NCI-H1092 treated with DMSO at 0.1 percent for 48 hours (cell line): ENCODE data around the gene UBE3C.
"Not testable (repeated sequence)": the region's sequence is repeated elsewhere in the genome, so short reads cannot be mapped to it uniquely, and the experiment has no call there.

Experiments used
- DNase-seq: peaks from one replicate; lab custom pipeline; 2025; lab: John Stamatoyannopoulos, UW

UBE3C gene

DNA sequence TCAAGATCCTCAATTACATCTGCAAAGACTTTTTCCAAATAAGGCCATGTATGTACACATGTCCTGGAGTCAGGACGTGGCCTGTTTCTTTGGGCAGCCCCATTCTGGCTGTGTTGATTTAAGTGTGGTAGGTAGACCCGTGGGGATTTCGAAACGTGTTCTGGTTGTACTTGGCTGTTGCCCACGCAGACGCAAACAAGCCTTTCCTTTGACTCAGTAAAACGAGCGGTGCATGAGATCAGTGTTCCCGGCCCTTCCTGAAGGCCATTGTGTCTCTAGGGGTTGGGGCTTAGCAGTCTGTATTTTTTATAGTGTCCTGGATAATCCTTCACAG, 133.2 kb downstream of the UBE3C start:
- peak; percentile 62 for DNase-seq

DNA sequence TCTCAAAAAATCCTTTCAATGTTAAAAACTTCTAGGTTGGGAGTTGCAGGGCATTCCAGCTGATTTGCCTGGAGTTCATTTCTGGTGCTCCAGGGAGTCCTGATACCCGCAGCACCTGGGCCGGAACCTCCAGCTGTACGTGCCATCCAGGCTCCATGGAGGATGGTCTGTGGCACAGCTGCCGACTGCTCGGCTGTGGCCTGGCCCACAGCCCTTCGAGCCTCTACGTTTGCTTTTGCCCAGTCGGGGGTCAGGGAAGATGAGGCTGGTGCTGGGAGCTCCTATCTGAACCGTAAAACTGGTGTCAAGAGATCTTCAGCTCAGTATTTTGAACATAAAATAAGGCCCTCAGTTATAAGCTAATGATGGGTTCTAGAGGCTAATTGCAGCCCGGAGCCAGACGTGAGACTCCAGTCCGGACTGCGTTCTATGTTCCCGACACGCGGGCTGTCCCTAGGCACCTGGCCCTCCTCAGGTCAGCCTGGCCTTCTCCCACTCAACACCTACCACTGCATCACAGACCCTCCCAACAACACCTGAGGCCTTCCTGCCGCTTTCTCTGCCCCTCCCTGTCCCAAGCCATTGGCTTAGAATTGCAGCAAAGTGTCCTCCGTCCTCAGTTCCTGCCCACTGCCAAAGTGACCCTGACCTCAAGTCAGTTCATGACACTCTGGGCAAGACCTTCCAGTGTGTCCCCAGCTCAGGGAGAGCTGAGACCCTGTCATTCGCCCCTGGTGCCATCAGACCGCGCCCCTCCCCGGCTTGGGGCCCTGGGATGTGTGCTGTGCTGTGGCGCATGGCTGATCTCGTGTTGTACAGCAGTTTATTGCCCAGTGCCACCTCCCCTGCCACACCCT, 133.9 kb downstream of the UBE3C start:
- peak; percentile 54 for DNase-seq

DNA sequence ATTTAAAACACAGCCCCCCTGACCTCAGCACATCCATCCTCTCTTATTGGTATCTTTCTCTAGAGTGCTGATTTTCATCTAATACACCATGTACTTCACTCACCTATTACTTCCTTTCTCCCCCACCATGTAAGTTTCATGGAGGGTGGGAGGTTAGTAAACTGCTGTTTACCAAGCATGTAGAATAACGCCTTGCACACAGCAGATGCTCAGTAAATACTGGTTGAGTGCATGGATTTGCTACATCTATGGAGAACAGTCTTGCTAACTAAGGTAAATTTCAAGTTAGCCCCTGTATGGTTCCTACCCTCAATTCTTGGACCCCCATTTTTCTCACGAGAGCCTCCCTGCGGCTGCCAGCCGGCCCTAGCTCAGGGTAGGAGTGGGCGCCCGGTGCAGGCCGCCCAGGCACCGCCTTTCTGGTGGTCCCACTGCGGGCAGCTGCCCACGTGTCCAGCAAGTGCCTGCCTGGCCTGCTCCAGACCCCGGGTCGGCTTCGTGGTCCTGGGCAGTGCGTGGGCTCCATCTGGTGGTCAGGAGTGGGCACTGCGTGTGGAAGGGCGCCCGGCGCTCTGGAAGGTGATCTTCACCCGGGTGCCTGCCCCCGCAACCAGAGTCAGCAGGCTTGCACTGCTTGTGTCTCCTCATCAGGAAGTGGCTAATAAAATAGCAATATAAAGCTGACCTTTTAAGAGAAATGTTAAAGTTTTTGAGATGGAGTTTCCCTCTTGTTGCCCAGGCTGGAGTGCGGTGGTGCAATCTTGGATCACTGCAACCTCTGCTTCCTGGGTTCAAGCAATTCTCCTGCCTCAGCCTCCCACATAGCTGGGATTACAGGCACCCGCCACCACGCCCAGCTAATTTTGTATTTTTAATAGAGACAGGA, 134.7 kb downstream of the UBE3C start:
- DNase-seq: peak; percentile 78

DNA sequence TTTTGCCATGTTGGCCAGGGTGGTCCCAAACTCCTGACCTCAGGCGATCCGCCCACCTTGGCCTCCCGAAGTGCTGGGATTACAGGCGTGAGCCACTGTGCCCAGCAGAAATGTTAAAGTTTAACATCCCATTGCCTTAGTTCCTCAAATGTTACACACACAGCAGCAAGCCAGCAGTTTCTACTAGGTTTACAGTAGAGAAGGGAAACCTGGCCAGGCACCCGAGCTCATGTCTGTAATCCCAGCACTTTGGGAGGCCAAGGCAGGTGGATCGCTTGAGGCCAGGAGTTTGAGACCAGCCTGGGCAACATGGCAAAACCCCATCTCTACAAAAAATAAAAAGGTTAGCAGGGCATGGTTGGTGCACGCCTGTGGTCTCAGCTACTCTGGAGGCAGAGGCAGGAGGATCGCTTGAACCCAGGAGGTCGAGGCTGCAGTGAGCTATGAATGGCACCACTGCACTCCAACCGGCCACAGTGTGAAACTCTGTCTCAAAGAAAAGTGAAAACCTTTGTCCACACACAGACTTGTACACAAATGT, 135.4 kb downstream of the UBE3C start:
- not testable (repeated sequence) for DNase-seq

DNA sequence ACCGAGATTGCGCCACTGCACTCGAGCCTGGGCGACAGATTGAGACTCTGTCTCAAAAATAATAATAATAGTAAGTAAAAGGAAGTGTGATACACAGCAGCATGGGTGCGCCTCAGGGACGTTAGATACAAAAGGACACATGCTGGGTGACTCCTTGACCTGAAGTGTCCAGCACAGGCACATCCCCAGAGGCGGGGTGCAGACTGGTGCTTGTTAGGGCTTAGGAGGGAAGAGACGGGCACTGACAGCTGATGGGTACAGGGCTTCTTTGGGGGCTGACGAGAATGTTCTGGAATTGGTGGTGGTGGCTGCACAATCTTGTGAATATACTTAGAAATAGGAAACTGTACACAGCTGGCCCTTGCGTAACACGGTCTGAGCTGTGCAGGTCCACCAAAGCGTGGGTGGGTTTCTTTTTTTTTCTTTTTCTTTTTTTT, 136.3 kb downstream of the UBE3C start:
- DNase-seq: no peak

DNA sequence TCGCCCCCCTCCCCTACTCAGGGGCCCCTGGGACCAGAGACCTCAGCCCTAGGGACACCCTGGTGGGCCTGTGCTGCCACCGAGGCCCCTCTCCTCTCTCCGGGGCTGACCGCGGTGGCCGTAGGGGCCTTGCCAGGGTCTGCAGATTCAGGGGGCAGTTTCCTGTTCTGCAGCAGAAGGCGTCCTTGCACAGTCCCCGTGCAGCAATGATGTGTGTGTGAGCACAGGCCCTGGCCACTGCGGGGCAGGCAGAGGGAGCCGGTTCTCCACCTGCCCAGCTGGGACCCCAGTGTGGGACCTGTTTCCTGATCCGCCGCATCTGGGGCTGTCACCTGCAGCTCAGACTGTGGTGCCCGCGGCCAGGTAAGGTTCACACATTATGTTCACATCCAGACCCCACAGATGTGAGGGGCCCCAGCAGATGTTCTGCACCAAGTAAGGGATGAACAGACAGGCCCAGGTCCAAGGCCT, 137.4 kb downstream of the UBE3C start:
- DNase-seq: no peak

DNA sequence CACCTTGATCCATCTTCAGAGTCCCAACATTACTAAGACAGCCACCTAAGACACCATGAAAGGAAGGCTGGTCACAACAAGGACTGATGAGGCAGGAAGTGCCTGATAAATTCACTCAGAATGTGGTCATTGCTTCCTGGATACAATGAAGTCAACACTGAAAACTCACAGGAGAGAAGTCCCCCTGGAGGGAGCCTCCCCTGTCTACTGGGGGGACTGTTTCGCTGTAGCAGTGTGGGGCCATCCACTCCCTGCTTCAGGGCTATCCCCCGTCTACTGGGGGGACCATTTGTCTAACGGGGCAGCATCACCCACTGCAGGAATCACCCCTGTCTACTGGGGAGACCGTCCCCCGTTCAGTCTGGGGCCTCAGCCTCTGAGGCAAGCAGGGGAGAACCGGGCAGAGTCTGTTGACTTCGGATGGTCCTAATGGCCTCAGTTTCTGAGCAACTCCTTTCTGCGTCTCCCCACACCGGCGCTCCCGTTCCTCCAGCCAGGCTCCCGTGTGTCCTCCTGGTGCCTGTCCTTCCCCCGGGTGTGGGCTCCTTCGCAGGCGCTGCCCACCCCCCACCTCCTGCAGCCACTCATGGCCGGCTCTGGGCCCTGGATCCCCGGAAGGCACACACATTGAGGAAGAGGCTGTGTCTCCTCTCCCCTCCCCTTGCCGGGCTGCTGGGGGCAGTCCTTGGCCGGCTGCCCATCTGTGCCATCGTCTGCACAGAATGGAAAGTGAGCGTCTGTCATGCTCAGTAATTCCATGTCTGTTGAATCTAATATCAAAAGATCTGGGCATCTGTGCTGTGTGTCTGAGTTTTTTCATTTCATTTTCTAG, 138.2 kb downstream of the UBE3C start:
- peak; percentile 21 for DNase-seq

DNA sequence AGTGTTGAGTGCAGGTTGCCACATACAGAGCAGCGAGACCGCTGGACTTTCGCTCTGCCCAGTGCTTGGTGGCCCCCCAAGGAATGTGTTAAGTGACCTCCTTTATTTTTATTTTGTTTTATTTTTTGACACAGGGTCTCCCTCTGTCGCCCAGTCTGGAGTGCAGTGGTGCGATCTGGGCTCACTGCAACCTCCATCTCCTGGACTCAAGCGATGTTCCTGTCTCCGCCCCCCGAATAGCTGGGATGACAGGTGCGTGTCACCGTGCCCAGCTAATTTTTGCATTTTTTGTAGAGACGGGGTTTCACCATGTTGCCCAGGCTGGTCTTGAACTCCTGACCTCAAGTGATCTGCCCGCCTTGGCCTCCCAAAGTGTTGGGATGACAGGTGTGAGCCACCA, 138.8 kb downstream of the UBE3C start:
- not testable (repeated sequence) for DNase-seq

DNA sequence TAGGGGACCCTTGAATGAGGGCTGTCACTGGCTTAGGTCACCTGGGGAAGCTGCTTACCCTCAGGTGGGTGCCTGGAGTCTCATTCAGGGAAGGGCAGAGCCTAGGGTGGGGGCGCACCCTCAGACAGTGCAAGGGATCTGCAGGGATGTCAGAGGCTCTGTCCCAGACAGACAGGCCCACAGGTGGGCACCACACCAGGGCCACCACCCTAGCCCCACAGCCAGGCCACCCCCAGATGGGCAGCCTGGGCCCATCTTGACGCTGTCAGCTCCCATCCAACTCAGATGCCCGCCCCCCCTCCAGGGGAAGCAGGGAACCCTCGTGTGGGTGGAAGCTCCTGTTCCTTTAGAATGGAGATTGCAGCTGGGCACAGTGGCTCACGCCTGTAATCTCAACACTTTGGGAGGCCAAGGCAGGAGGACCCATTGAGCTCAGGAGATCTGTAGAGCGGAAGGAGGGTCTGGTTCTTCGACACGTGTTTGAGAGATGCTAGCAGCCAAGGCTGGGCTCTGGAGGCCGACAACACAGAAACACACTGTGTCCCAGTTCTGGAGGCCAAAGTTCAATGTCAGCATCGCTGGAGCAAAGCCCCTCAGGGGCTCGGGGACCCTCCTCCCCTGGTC, 139.6 kb downstream of the UBE3C start:
- DNase-seq: no peak

DNA sequence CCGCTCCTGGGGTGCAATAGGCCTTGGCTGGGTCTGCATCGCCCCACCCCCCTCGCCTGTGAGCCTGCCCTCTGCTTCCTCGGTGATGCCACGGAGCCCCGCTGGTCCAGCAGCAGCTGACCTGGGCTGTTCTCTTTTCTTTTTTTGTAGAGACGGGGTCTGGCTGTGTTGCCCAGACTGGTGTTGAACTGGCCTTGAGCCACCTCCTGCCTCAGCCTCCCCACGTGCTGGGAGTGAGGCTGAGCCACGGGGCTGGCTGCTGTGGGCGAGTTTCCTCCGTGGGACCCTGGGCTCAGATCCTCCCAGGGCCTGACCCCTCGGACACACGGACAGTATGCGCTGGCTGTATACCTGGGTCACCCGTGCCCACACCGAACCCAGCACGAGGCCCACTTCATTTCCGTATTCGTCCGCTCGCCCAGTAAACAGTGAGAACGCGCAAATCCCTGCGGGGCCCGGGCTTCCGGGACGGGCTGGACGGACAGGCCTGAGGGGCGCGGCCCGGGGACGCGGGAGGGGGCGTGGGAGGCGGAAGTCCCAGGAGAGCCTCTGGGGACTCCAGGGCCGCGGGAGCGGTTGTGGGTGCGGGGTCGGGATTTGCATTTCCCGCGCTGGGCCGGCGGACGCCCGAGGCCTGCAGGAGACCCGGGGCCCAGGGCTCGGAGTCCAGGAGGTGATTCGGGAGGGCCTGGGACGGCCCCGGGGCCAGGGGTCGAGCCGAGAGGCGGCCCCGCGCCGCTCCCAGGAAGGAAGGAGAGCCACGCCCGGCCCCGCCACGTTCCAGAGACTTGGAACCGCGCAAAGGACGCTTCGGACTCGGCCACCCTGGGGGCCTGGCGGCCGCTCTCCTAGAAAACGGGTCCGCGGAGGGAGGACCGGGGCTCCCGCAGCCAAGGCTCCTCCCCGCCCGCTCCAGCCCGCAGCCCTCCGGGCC, 140.3 kb downstream of the UBE3C start:
- no peak for DNase-seq

DNA sequence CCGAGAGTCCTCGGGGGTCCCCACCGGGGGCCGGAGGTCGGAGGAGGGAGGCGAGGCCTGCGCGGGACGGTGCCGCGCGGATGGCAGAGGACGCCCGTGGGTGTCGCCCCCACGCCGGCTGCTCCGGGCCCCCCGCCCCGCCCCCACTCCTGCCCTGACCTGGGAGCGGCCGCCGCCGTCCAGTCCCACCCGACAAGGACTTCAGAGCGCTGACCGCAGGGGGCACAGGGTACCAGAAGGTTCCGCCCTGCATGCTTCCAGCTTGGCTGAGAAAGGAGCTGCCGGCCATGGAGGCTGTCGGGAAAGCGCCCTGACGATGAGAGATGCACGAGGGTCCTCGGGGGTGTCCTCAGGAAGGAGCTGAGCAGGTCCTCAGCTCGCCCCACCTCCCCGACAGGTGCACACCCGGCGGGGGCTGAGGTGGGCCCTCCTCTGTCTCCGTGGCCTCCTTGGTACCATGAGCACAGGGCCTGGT, 141.1 kb downstream of the UBE3C start:
- DNase-seq: no peak

DNA sequence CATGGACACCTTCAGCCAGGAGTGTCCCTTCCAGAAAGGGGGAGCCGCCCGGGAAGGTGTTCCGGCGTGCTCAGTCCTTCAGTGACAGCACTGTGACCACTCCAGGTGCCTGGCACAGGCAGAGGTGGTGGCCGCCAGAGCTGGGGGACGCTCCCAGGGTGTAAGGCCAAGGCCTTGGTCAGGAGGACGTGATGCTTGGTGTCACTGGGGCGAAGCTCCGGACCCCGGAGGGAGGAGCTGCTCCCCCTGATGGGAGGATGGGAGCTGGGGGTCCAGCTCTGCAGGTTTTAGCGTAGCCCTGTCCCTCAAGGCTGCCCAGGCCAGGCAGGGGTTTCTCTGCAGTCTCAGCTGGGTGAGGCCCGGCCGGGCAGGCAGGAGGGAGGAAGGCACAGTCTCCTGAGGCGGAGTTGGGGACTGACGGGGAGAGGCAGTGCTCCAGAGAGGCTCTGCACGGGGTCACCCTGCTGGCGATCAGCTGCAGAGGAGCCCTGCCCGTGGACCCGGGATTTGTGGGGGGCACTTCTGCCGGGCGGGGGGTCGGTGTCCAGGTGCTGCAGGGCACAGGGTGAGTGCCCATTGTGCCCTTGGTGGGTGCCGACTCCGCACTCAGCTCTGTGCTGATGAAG, 141.6 kb downstream of the UBE3C start:
- no peak for DNase-seq

DNA sequence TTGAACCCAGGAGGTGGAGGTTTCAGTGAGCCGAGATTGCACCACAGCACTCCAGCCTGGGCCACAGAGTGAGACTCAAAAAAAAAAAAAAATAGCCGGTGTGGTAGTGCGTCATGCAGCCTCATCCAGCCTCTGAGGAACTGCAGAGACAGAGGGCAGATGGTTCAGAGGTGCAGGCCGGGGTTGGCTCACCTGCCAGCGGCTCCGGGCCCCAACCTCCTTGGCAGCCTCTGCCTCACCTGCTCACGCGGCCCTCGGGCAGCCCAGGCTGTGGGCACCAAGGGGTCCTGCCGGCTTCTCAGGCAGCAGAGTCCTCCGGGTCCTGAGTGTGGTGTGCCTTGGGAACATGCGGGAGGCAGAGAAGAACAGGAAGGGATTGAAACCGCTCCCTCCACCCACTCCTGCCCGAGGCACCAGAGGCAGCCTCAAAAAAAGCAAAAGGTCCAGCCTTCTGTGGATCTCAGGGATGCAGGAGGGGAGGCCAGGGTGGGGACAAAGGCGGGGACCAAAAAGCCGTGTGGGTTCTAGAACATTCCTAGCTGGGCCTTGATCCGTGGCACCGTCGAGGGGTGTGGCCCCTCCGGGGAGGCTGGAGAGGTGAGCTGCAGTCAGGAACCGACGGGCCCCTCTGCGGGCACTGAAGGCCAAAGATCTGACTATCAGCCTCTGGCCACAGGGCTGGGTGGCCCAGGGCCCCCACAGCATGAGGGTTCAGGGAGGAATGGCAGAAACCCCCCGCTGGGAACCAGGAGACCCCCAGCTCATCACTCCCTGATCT, 142.7 kb downstream of the UBE3C start:
- DNase-seq: no peak

DNA sequence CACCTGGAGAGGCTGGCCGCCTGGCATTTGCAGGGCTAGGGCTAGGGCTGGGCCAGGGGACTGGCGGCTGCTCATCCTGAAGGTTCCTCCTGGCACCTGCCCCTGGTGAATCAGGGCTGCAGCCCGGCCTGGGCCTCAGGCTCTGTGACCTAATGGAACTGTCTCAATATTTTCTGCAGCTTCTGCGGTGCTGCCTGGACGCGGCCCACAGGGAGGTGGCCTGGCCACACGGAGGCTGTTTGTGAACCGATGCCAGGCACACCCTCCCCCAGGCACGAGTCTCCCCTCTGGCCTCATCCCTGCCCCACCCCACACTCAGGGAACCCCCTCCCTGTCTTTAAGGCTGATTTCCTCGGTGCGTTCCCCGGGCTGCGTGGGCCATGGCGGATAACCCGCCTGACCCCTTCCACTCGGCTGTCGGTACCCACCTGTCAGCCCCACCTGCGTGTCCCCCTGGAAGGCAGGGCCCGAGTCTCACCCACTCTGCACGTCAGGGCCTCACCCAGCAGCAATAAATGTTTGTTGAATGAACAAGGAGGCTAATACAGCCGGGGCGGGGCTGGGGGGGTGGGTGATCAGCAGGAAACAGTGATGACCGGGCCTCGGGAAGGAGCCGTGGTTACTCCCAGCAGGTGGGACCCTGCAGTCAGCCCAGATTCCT, 143.5 kb downstream of the UBE3C start:
- DNase-seq: no peak

DNA sequence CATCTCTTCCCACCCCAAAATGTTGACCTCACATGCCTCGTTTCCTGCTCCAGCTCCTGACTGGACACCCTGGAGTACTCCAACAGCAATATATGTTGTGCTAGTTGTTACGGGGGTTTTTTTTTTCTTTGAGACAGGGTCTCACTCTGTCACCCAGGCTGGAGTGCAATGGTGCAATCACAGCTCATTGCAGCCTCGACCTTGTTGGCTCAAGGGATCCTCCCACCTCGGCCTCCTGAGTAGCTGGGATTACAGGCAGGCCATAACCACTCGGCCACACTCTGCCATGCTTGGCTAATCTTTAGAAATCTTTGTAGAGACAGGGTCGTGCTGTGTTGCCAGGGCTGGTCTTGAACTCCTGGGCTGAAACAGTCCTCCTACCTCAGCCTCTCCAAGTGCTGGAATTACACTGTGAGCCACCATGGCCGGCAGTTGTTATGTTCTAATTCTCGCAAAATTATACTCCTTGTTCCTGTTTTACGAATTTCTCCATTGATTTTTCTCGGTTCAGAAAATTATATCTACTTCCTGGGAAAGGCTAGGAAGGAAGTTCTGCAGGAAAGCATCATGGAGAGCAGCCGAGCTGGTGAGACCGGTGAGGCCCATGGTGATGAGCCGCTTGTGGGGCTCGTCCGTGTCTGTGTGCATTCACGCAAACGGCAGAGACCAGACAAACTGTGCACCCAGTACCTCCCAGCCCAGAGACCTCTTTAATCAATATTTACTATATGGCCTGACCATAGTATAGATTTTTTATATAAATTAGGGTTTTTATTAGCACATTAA, 145.7 kb downstream of the UBE3C start:
- no peak for DNase-seq

DNA sequence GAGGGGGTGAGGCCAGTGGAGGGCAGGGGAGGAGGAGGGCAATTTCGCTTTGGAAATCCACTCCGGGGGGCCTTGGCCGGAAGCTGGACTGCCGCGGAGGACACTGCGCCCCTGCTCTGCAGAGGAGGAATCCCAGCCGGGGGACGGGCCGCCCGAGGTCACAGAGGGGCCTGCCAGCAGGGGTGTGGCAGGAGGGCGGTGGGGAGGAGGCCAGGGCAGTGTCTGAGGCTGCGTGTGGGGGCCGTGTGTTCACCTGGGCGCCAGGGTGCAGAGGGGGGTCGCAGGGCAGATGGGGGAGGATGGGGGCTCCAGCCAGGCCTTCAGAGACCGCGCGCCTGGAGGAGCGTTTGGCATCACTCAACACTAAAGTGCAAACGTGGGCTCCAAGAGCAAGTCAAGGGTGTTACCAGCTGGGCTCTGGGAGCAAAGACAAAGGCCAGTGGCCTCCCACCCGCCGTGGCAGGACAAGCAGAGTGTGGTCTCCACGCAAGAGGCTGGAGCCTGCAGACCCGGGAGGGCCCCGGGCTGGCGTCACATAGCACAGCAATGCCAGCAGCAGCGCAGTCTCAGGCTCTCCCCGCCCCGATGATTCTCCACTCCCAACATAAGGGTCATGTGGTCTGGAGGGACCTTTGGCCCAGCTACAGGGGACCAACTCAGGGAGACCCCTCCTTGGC, 152.8 kb downstream of the UBE3C start:
- DNase-seq: no peak

DNA sequence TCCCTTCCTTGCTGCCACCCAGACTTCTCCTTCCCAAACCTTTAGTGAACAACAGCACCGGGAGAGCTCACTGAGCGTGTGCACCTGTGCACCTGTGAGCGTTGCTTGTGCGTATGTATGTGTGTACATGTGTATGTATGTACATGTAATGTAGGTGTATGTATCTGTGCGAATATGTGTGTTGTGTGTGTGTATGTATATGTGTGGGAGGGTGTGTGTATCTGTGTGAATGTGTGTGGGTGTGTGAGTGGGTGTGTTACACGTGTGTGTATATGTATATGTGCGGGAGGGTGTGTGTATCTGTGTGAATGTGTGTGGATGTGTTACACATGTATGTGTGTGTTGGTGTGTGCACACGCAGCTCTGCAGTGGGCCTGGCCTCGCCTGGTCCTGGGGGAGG, 153.5 kb downstream of the UBE3C start:
- DNase-seq: no peak
